ENCODE measurements around the gene TRIM33. TPM values are rescaled to one million over a fixed set of nuclear protein-coding genes. Genes with fewer than 3 reads are reported as not detected.

TRIM33 gene
- total and polyA plus RNA-seq, 12 donors: 13.8 to 49.0 (median 27.0) TPM

DNA sequence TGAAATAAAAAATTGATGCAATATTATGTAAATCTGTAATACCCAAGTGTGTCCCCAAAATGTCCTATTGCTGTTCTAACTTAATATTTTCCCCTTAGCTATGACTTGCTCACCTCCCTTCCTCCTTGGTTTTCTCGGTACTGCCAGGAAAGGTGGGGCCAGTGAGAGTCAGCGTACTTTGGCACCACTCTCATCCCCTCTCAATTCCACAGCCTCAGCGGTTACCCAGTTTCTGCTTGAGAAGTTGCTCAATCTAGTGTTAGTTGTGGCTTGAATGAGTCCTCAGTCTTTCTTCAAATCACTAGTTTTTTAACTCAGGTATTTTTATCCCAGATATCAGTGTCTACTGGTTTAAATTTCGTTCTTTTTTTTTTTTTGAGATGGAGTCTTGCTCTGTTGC, 38.1 kb upstream of the TRIM33 start:
- 67 to 78% (median 77%) methylated on average over 4 of the region's 4 CpGs for WGBS, 4 donors
- DNase-seq: no peak
- TF ChIP-seq, protein P1, sequence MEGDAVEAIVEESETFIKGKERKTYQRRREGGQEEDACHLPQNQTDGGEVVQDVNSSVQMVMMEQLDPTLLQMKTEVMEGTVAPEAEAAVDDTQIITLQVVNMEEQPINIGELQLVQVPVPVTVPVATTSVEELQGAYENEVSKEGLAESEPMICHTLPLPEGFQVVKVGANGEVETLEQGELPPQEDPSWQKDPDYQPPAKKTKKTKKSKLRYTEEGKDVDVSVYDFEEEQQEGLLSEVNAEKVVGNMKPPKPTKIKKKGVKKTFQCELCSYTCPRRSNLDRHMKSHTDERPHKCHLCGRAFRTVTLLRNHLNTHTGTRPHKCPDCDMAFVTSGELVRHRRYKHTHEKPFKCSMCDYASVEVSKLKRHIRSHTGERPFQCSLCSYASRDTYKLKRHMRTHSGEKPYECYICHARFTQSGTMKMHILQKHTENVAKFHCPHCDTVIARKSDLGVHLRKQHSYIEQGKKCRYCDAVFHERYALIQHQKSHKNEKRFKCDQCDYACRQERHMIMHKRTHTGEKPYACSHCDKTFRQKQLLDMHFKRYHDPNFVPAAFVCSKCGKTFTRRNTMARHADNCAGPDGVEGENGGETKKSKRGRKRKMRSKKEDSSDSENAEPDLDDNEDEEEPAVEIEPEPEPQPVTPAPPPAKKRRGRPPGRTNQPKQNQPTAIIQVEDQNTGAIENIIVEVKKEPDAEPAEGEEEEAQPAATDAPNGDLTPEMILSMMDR (IDR thresholded peaks at IDR 0.05): no peak
- no peak for TF ChIP-seq POLR2A (IDR thresholded peaks at IDR 0.05)

DNA sequence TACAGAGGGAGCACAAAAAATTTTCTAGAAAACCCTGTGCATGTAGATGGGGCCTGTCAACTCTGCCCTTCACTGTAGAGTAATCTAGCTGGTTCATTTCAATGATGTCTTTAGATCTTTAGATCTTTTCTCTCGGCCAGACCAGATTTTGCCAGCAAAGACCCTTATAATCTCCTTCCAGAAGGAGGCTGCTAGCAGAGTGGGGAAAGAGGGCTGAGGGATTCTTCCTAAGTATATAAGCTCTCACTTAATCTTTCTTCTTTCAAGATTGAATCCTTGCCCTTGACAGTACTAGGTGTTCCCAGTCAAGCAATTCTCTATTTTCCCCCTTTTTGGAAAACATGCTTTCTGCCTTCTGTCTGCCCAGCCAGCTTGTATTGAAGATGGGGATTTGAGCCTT, 36.1 kb upstream of the TRIM33 start:
- no peaks in the 10 kb centered on the region for H3K27me3 ChIP-seq
- intact Hi-C loops (cut with DNase I): no loop called here
- TF ChIP-seq POLR2A (IDR thresholded peaks at IDR 0.05): no peak
- H3K27ac ChIP-seq: no peak overlapping the region
- no peaks in the 10 kb centered on the region for H3K9me3 ChIP-seq (replicated peaks in 1 of 3)
- 64 to 80% (median 71%) methylated on average over 1 of the region's 1 CpG for WGBS, 4 donors
- no peaks in the 10 kb centered on the region for H3K36me3 ChIP-seq (replicated peaks in 1 of 2)
- DNase-seq: no peak
- no peak overlapping the region for H3K4me3 ChIP-seq
- no peaks in the 10 kb centered on the region for H3K4me1 ChIP-seq (replicated peaks in 1 of 2)

More for the DNA sequence above, 38.1 kb upstream of the TRIM33 start:
- H3K4me3 ChIP-seq: no peak overlapping the region
- H3K27me3 ChIP-seq: no peaks in the 10 kb centered on the region
- H3K4me1 ChIP-seq (replicated peaks in 1 of 2): no peaks in the 10 kb centered on the region
- no peaks in the 10 kb centered on the region for H3K36me3 ChIP-seq (replicated peaks in 1 of 2)
- H3K9me3 ChIP-seq (replicated peaks in 1 of 3): no peaks in the 10 kb centered on the region
- intact Hi-C loops (cut with DNase I): no loop called here
- no peak overlapping the region for H3K27ac ChIP-seq

DNA sequence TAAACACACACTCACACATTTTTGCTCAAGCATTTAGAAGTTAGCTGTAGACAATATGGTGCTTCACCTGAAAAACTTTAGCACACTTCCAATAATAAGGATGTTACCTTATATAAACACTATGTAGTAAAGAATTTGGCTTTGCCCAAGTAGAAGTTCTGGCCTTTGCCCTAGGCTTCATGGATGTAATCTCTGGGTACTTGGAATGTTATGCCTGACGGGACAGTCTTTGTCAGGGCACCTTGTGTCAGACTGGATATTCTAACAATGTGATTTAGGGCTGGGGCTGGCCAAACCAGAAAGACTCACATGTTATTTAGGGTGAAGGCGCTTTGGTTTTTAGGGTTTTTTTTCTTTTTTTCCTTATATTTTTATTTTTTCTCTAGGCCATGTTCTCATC, 34.8 kb upstream of the TRIM33 start:
- Histone ChIP-seq H3K27ac (no peak overlapping the region), H3K36me3 (replicated peaks in 1 of 2) (no peaks in the 10 kb centered on the region), H3K9me3 (replicated peaks in 1 of 3) (no peaks in the 10 kb centered on the region), H3K4me3 (no peak overlapping the region), H3K4me1 (replicated peaks in 1 of 2) (no peaks in the 10 kb centered on the region), H3K27me3 (no peaks in the 10 kb centered on the region)
- no peak for TF ChIP-seq POLR2A (IDR thresholded peaks at IDR 0.05)
- TF ChIP-seq, protein P1 (IDR thresholded peaks at IDR 0.05): no peak
- 85 to 88% (median 86%) methylated on average over 2 of the region's 2 CpGs for WGBS, 4 donors
- intact Hi-C loops (cut with DNase I): no loop called here
- DNase-seq: no peak

DNA sequence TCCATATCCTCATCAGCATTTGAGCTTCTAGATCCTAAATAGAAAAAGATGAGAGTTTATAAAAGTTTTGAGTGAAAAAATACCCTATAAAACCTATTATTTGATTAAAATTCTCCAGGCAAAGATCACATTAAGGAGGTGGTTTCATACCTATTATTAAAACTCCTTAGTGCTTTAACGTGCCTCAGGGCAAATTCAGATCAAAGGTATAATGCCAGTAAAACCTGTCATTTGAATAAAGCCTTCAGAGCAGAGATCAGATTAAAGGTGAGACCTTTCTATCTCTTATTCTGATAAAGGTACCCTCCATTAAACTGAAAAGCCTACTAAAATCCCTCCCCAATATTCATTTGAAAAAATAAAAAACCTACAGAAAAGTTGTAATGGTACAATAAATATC, 34.3 kb upstream of the TRIM33 start:
- Histone ChIP-seq H3K9me3 (replicated peaks in 1 of 3) (no peaks in the 10 kb centered on the region), H3K4me1 (replicated peaks in 1 of 2) (no peaks in the 10 kb centered on the region), H3K27me3 (no peaks in the 10 kb centered on the region), H3K27ac (no peak overlapping the region), H3K36me3 (replicated peaks in 1 of 2) (no peaks in the 10 kb centered on the region), H3K4me3 (no peak overlapping the region)
- DNase-seq: no peak
- WGBS, 4 donors: 67 to 81% (median 75%) methylated on average over 1 of the region's 1 CpG
- TF ChIP-seq, protein P1 (IDR thresholded peaks at IDR 0.05): no peak
- no peak for TF ChIP-seq POLR2A (IDR thresholded peaks at IDR 0.05)
- intact Hi-C loops (cut with DNase I): no loop called here

DNA sequence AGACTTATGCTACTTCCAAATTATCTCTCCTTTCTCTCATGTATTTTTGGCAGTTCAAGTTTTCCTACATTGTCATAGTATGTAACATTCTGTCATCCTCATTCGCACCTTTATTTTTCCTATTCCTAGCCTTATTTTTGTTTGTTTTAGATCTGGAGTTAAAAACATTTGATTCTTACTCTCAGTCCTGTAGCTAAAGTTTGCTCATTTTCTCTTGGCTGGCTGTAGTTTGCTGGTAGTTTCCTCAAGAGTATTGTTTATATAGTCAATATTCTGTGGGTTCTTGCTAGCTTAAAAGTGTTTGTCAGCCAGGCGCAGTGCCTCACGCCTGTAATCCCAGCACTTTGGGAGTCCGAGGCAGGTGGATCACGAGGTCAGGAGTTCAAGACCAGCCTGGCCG, 29.8 kb upstream of the TRIM33 start:
- H3K4me1 ChIP-seq (replicated peaks in 1 of 2): no peaks in the 10 kb centered on the region
- H3K27ac ChIP-seq: no peak overlapping the region
- no peaks in the 10 kb centered on the region for H3K36me3 ChIP-seq (replicated peaks in 1 of 2)
- TF ChIP-seq, protein P1 (IDR thresholded peaks at IDR 0.05): no peak
- no peak for TF ChIP-seq POLR2A (IDR thresholded peaks at IDR 0.05)
- H3K27me3 ChIP-seq: no peaks in the 10 kb centered on the region
- WGBS, 4 donors: 68 to 72% (median 71%) methylated on average over 6 of the region's 6 CpGs
- intact Hi-C loops (cut with DNase I): no loop called here
- H3K9me3 ChIP-seq (replicated peaks in 1 of 3): no peaks in the 10 kb centered on the region
- no peak overlapping the region for H3K4me3 ChIP-seq
- no peak for DNase-seq

Data from adrenal gland (tissue), 12 donors.